K562 (cell line): ENCODE measurements around the gene NEURL1. TPM values are rescaled to one million over a fixed set of nuclear protein-coding genes. Genes with fewer than 3 reads are reported as not detected.

ENCODE experiments used
- CCNT2 ChIP-seq: IDR thresholded peaks from 2 replicates; pipeline ENCODE4 v1.6.1; 2011; ENCODE audit warnings: borderline replicate concordance, low read depth, mild to moderate bottlenecking, moderate library complexity, mixed read lengths, low read length; ENCODE audit not compliant: insufficient read length; ENCODE audit errors: extremely low read depth
- ETV1 ChIP-seq: fragments of 450-650 bp; conservative IDR thresholded peaks from 2 replicates; pipeline ENCODE4 v1.6.1; 2016; ENCODE audit warnings: missing genetic modification characterization, control low read depth, low read depth, missing compliant biosample characterization
- HES1 ChIP-seq: fragments of 450-650 bp; IDR thresholded peaks from 2 replicates; pipeline ENCODE4 v1.6.1; 2016; ENCODE audit warnings: low read depth, mild to moderate bottlenecking, moderate library complexity
- MAZ ChIP-seq, 2 experiments: fragments of 450-650 bp in 1 of 2; sonication (generic) in 1 of 2; formaldehyde crosslinking; IDR thresholded peaks in 1 of 2; conservative IDR thresholded peaks in 1 of 2; 2 replicates each; pipeline versions ENCODE4 v1.4.0 to v1.5.0; 2020; ENCODE audit warnings: mild to moderate bottlenecking in 1 of 2, missing genetic modification reagents in 1 of 2
- NFATC3 ChIP-seq: fragments of 450-650 bp; IDR thresholded peaks from 2 replicates; pipeline ENCODE4 v1.6.1; 2017; ENCODE audit warnings: mild to moderate bottlenecking
- POLR2G ChIP-seq: fragments of 200-400 bp; formaldehyde crosslinking; IDR thresholded peaks from 2 replicates; pipeline ENCODE4 v1.6.1; 2017; ENCODE audit warnings: low read depth, mild to moderate bottlenecking, antibody characterized with exemption, low read length, moderate library complexity
- PRDM10 ChIP-seq: fragments of 450-650 bp; IDR thresholded peaks from 2 replicates; pipeline ENCODE4 v1.6.1; 2018; ENCODE audit not compliant: partially characterized antibody
- RBBP5 ChIP-seq: fragments of 200-600 bp; sonication (generic); IDR thresholded peaks from 2 replicates; pipeline ENCODE4 v1.6.1; 2012; ENCODE audit warnings: borderline replicate concordance, mild to moderate bottlenecking, low read length, control low read depth, inconsistent platforms; ENCODE audit not compliant: insufficient read depth, poor library complexity, severe bottlenecking
- STAT6 ChIP-seq: sonication (generic); formaldehyde crosslinking; IDR thresholded peaks from 2 replicates; pipeline ENCODE4 v1.8.1; 2023; ENCODE audit warnings: mild to moderate bottlenecking, missing genetic modification reagents
- TSC22D4 ChIP-seq: fragments of 450-650 bp; IDR thresholded peaks from 2 replicates; pipeline ENCODE4 v1.6.1; 2016; ENCODE audit warnings: missing genetic modification characterization, missing biosample characterization, control low read depth
- ZHX1 ChIP-seq: fragments of 150-350 bp; conservative IDR thresholded peaks from 2 replicates; pipeline ENCODE4 v1.6.1; 2014; ENCODE audit warnings: low read length
- ZNF316 ChIP-seq: fragments of 450-650 bp; IDR thresholded peaks from 2 replicates; pipeline ENCODE4 v1.6.1; 2016
- polyA plus RNA-seq, 8 experiments: library from polyadenylated mRNA; depleted of rRNA in 4 of 8; stranded (reverse) in 5 of 8; unstranded in 3 of 8; fragments of >200 nt; fragmentation: Nextera tagmentation in 2 of 8; fragmentation: Illumina TruSeq in 1 of 8; extraction: Ambion mirVana in 2 of 8; extraction: Trizol in 1 of 8; gene quantifications; 2 replicates each; pipeline versions ENCODE4 v1.2.1 to v1.2.3, GENCODE V29; 2011 to 2014; ENCODE audit warnings: inconsistent platforms in 1 of 8, missing spikeins in 1 of 8
- total RNA-seq, 7 experiments: library from RNA; depleted of rRNA in 6 of 7; stranded (reverse); fragments of >200 nt in 6 of 7; fragmentation: Illumina TruSeq in 2 of 7; extraction: Trizol in 2 of 7; gene quantifications; 2 replicates each; pipeline versions ENCODE4 v1.2.1 to v1.2.3, GENCODE V29; 2011 to 2021; ENCODE audit warnings: low replicate concordance in 1 of 7

NEURL1 gene
- total and polyA plus RNA-seq, 9 of the 15 experiments (the other 6 are each of a cell fraction or from before 2014, with no cell fraction given) = 0.01 to 0.45 (median 0.16) TPM; not detected in 5

GRCh38 chr10:103554488-103555324 lies 61.2 kb downstream of the NEURL1 start (continued):
- TF ChIP-seq PRDM10 (no peak), HES1 (0 out of 2 replicates have a peak, but pooled peaks have one; percentile 39), CCNT2 (no peak), POLR2G (no peak), TSC22D4 (tag) (no peak), STAT6 (no peak), ZNF316 (peak; percentile 64), MAZ (CRISPR knock-in tag; conservative IDR thresholded peaks at IDR 0.05 in 1 of 2, IDR thresholded peaks at IDR 0.05 in 1 of 2) (no peak), NFATC3 (no peak), ZHX1 (no peak), ETV1 (tag) (no peak), RBBP5 (no peak)
